Astrocyte (in vitro differentiated cells and primary cell): ENCODE measurements around the gene CLCN6.
"Not testable (repeated sequence)": the region's sequence is repeated elsewhere in the genome, so short reads cannot be mapped to it uniquely, and the experiment has no call there.

ENCODE experiments used
- EZH2 ChIP-seq: IDR thresholded peaks from 2 replicates; pipeline ENCODE4 v1.6.1; 2012; ENCODE audit warnings: mild to moderate bottlenecking, low read length, inconsistent platforms; ENCODE audit not compliant: insufficient read depth
- TF ChIP-seq, protein P1 (sequence below): IDR thresholded peaks from 2 replicates; pipeline ENCODE4 v1.5.1; 2011; ENCODE audit warnings: low read depth, mild to moderate bottlenecking, inconsistent platforms, low read length, moderate library complexity; ENCODE audit not compliant: insufficient read depth

DNA sequence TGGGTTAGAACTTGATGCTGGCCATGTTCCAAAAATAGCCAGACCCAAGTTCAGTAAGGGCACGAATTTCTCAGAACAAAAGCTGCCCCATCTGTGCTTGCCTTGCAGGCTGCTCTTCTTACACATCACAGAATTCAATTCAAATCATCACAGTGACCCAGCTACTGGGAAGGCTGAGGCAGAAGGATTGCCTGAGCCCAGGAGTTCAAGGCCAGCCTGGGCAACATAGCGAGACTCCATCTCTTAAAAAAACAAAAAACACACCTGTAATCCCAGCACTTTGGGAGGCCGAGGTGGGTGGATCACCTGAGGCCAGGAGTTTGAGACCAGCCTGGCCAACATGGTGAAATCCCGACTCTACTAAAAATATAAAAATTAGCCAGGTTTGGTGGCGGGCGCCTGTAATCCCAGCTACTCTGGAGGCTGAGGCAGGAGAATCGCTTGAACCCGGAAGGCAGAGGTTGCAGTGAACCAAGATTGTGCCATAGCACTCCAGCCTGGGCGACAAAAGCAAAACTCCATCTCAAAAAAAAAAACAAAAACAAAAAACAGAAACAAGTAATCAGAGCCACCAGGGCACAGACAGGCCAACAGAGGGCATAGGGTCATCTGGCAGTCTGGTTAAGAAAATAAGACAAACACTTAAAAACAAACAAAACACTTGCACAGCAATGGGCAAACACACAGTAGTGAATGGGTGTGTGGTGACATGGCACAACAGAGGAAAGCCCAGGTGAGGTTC lies 1.9 kb upstream of the CLCN6 start:
- TF ChIP-seq EZH2, result not testable (repeated sequence)
- TF ChIP-seq, protein P1, sequence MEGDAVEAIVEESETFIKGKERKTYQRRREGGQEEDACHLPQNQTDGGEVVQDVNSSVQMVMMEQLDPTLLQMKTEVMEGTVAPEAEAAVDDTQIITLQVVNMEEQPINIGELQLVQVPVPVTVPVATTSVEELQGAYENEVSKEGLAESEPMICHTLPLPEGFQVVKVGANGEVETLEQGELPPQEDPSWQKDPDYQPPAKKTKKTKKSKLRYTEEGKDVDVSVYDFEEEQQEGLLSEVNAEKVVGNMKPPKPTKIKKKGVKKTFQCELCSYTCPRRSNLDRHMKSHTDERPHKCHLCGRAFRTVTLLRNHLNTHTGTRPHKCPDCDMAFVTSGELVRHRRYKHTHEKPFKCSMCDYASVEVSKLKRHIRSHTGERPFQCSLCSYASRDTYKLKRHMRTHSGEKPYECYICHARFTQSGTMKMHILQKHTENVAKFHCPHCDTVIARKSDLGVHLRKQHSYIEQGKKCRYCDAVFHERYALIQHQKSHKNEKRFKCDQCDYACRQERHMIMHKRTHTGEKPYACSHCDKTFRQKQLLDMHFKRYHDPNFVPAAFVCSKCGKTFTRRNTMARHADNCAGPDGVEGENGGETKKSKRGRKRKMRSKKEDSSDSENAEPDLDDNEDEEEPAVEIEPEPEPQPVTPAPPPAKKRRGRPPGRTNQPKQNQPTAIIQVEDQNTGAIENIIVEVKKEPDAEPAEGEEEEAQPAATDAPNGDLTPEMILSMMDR, result not testable (repeated sequence)
